Activated CD4-positive, alpha-beta T cell treated with anti-CD3 and anti-CD28 coated beads, Interleukin-2, Interleukin-6, amounts not matched to agents 100 ng/mL and 50 ng/mL, durations not matched to agents 16 hours and 8 hours (primary cell): ENCODE data around the gene HOXD12.

Source experiments
- DNase-seq: peaks from one replicate; pipeline ENCODE4 v3.0.0-alpha.2; 2020

The HOXD12 gene

DNA sequence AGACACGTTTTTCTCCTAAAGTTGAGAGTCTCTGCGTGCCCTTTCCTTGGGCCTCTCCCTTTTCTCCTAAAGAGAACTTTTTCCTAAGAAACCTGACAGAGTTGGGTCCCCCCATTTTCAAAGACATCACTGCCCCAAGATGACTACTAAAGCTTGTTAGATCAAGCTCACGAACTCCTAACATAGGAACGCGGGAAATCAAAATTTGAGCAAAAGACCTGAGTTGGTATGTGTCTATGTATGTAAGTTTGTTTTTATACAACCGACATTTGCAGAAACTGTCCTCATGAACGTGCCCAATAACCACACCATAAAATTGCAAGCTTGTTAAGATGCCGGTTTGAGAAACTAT is 5.7 kb upstream of the HOXD12 start:
- no peak for DNase-seq

GRCh38 chr2:176094349-176094748 is 5.2 kb upstream of the HOXD12 start:
- no peak for DNase-seq

- DNase-seq: no peak
Observed at GRCh38 chr2:176095421-176095820, 4.2 kb upstream of the HOXD12 start.

DNA sequence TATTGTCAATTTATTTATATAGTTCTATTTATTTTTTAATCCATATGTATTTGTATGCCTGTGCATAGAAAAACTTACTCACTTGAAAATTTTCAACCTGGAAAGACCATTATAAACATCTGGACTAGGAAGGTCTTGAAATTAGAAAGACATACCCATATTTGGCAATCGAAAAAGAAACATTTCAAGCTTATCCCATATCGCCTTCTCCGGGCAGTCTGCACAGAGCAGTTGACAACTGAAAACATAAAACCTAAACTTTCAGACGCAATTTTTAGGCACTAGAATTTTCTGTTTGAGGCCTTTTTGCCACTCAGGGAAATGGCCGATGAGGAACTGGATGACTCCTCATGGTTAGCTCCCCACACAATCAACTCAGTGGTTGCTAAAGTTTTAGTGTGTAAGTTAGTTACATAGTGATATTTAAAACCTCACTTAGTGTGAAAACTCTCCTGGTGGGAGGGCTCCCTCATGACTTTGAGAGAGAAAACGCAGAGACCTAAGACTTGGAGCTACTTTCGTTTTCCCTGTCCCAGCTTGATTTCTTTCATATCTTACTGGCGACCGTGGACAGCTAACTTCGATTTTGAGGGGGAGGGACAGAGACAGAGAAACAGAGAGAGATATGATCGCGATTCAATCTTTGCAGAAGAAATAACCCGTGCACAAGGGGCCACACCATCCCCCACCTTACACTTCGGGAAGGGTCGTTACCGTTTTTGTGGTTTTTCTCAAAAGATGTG is 3.2 kb upstream of the HOXD12 start:
- DNase-seq: no peak

GRCh38 chr2:176096986-176097819 is 2.4 kb upstream of the HOXD12 start:
- DNase-seq: peak; percentile 68

DNA sequence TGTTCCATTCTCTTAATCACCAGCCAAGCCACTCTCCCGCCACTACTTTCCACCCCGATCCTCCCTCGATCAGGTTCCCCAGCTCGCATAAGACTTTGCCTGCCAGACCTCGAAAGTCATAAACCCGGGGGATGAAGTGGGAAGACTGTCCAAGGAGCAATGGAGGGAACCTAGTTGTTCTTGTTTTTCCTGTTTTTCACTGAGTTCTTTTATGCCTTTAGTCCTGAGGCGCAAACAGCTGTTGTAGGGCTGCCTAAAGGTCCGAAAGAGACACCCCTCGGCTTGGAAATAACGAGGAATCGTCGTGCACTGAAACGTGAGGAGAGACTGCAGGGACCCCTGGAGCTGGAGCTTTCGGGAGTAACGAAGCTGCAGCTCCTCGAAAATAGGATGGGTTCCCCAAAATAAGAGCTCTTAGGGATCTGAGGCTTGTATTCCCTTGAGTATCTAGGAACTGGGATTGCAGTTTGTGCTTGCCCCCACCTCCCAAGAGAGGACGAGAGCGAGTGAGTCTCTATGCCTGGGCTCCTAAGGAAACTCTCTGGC is 1.7 kb upstream of the HOXD12 start:
- DNase-seq: no peak

- DNase-seq: no peak
Observed at GRCh38 chr2:176098366-176099158, 1.0 kb upstream of the HOXD12 start.

GRCh38 chr2:176099159-176099727 is 352 bp upstream of the HOXD12 start:
- no peak for DNase-seq

GRCh38 chr2:176100547-176101140 is 1.0 kb downstream of the HOXD12 start:
- DNase-seq: no peak

GRCh38 chr2:176101216-176101830 is 1.7 kb downstream of the HOXD12 start:
- no peak for DNase-seq

DNA sequence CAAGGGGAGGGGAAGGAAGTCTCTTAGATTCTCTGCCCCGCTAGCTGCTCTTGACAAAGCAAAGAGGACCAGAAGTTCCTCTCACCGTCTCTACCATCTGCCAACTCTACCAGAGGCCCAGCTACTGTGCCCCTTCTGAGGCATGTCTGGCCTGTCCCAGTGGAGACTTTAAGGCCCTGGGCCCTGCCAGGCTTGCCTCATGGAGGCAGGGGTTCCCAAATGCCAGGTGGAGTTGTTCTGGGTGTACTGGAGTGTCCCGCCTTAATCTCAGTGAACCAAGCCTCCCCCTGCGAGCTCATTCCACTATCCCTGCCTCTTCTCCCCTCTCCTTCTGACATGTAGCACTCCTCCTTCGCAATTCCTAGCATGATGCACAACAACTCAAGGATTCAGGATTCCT is 2.2 kb downstream of the HOXD12 start:
- no peak for DNase-seq

DNA sequence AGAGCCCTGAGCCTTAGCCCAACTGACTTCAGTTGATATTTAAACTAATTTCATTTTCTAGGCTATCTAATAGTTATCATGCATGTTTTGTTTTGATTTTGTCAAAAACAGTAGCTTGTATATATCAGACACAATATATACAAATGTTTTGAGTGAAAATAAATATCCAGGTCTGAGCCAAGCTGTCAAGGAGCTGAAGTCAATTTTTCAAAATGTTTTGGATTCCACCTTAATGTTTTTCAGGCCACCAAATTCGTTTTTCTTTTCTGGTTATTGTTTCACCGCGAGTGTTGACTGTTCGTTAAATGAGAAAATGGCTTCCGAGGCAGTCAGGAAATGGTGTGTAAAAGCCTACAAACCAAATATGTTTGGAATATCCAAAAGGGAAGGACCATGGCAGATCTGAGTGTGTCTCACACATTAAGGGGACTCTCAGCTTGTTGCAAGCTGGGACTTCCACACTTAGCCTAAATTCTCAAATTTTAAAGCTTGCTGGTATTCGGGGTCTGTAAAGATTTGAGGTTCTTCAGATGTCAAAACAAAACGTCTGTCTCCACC is 2.8 kb downstream of the HOXD12 start:
- no peak for DNase-seq

GRCh38 chr2:176103194-176103593 is 3.6 kb downstream of the HOXD12 start:
- DNase-seq: no peak

DNA sequence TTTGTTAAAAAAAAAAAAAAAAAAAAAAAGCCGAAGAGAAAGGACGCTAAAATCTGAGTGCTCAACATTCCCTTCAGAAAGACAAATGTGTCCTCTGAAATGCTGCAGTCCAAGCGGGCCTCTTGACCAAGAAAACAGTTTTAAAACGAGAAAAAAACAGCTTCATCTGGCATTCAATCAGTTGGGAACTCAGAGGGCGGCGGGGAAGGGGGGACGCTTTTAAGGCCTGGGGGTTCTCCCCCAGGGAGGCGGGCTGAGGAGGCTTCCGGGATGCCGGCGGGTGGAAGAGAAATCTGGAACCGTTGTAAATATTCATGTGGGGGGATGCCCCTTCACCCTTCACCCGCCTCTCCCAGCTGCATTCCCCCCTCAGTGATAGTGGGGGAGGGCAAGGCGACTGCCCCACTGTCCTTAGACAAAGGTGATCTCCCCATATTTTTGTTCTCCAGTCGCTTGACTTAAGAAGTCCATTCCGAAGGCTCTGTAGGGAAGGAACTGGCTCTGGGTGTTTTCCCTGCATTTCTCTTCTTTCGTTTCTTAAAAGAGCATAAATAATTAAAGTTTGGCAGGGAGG is 4.2 kb downstream of the HOXD12 start:
- DNase-seq: no peak

DNA sequence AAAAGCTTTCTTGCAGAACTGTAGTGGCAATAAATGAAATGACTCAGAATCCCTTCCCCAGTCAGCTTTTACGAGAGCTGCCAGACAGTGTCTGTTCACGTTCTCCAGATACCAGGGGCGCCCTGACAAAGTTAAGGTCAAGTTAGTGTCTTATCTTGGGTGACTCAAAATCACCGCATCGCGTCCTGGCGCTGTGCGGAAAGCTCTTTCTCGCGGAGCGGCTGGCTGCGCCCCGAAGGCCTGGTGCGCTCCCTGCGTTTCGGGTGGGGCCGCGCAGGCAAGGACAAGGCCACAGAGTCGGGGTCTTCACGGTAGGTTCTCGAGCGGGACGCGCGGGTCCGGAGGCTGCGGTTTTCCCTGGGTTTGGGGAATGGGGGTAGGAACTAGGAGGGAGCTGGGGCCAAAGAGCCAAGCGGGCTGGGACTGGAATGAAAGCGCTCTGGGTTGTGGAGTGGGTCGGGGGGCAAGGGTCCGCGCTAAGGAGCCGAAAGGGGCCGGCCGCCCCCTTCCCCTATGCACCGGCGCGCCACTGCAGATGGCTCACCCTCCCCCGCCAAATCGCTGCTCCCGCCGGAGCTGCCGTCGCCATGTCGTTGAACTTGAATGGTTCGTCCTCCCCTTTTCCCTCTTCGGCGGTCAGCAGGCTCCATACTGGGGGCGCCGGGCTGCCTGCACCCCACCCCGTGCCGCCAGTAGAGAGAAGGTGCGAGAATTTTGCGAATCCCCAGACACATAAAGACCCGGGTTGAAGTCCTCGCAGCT is 4.9 kb downstream of the HOXD12 start:
- DNase-seq: no peak

DNA sequence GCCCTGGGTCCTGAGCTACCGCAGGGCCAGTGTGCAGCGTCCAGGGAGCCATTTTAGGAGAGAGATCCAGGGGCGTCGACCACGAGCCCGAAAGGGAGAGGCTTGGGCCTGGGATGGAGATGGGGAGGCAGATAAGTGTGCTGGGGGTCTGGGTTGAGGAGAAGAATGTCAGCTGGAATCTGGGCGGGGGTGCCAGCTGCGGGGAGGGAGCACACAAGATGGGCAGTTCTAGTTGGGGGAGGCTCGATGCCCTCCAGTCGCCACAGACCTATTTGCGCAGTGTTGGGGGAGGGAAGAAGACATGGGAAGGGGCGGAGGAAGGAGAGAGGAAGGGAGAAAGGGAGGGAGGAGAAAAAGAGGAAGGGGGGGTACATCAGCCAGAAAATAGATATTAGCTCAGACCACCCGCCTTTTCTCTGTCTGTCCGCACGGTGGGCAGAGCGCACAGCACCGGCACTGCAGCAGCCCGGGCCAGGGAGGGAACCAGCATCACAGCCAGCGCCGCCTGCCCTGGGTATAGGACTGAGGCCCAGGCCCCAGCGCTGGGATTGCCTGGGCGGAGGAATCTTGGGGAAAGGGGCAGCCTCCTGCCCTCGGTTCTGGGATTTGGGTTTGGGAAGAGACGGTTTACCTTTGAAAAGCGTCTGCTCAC is 5.6 kb downstream of the HOXD12 start:
- DNase-seq: no peak

GRCh38 chr2:176105730-176106580 is 6.4 kb downstream of the HOXD12 start:
- no peak for DNase-seq

GRCh38 chr2:176106581-176107539 is 7.3 kb downstream of the HOXD12 start, which contains the start of gene HOXD11:
HOXD11 (plus strand) TSS chr2:176107280; CDS start chr2:176107356, 76 bp downstream.
- no peak for DNase-seq
